ENCODE results near the gene POLK.

- no peak for TF ChIP-seq POLR2A (IDR thresholded peaks at IDR 0.05; ENCODE audit: low read length)
- TF ChIP-seq GATA1 (IDR thresholded peaks at IDR 0.05; ENCODE audit: low read depth, low read length), result no peak
These were observed 12.4 kb downstream of the POLK start for GRCh38 chr5:75524071-75524470.
